GM18508 (cell line): ENCODE data around the gene CXorf49.
"Not testable (repeated sequence)": the region's sequence is repeated elsewhere in the genome, so short reads cannot be mapped to it uniquely, and the experiment has no call there.

Experiments used
- ATAC-seq: cut with Tn5 transposase; IDR thresholded peaks from one replicate; pipeline ENCODE4 v1.9.1; 2021; ENCODE audit warnings: moderate number of reproducible peaks; ENCODE audit not compliant: insufficient read depth, unreplicated experiment

CXorf49 gene

DNA sequence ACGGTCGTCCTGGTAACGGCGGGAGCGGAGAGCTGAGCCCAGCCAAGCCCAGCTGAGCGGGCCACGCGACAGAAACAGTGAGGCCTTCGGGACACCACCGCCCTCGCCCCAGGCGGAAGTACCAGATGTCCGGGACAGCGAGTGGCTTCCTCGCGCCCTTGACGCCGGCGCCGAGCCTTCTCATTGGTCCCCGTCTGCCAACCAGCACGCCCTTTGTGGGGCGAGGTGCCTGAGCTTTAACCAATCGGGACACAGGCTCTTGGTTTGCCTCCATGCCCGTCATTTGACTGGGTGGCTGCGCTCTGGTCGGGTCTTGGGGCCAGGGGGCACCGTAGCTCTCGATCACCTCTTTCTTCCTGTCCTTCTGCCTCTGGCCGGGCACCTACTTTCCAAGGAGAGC is at the start of gene CXorf49:
CXorf49 (minus strand) TSS at position 101 of the 400 bp plus-strand sequence. CDS start 134 bp downstream, outside the sequence.
- ATAC-seq, result not testable (repeated sequence)

- ATAC-seq, result not testable (repeated sequence)
Observed at GRCh38 chrX:71767134-71767533, 49.0 kb upstream of the CXorf49 start.

GRCh38 chrX:71765613-71766012 is 47.5 kb upstream of the CXorf49 start:
- not testable (repeated sequence) for ATAC-seq

GRCh38 chrX:71764832-71765231 is 46.7 kb upstream of the CXorf49 start:
- ATAC-seq, result not testable (repeated sequence)

- not testable (repeated sequence) for ATAC-seq
Observed at GRCh38 chrX:71763049-71763448, 45.0 kb upstream of the CXorf49 start, which contains the start of gene CXorf49B. TSS of gene CXorf49B (plus strand) at chrX:71763349. CDS start at chrX:71763424, 75 bp downstream.

GRCh38 chrX:71760688-71761281 is 42.7 kb upstream of the CXorf49 start:
- not testable (repeated sequence) for ATAC-seq

GRCh38 chrX:71720289-71720886 is 2.3 kb upstream of the CXorf49 start:
- not testable (repeated sequence) for ATAC-seq

- ATAC-seq, result not testable (repeated sequence)
Observed at GRCh38 chrX:71719195-71719594, 1.1 kb upstream of the CXorf49 start.

GRCh38 chrX:71716323-71716722 is 1.8 kb downstream of the CXorf49 start:
- ATAC-seq, result not testable (repeated sequence)

DNA sequence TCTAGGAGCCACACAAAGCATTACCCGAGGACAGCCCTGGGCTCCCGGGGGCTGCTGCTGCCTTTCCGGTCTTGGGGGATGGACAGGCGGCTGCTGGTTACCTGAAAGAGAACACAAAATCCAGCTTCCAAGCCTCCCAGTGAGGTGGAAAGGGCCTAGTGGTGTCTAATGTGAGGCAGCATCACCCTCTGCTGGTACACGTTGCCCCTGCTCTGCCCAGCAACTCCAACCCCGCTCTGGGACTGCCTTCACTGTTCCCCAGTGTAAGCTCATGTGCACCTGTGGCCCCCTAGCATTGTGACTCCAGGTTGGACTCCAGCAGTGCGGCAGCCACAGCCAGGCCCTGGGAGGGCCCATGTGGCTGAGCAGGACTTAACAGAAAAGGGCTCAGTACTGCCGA is 2.5 kb downstream of the CXorf49 start:
- not testable (repeated sequence) for ATAC-seq

DNA sequence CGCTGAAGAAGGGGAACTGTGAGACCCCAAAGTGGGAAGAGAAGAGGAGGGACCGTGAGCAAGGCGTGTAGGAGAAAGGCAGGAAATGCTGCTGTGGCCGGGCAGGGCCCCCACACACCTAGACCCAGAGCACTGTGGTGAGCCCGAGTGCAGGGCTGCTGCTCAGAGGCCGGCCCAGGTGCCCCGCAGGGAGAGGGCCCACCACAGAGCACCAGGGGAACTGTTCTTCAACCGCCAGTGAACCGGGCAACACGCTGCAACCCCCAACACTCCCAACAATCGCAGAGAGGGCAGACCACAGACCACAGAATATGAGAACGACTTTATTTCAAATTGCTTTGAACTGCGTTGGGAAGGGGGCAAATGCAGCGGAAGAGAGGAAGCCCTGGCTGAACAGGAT is 4.0 kb downstream of the CXorf49 start:
- ATAC-seq, result not testable (repeated sequence)

DNA sequence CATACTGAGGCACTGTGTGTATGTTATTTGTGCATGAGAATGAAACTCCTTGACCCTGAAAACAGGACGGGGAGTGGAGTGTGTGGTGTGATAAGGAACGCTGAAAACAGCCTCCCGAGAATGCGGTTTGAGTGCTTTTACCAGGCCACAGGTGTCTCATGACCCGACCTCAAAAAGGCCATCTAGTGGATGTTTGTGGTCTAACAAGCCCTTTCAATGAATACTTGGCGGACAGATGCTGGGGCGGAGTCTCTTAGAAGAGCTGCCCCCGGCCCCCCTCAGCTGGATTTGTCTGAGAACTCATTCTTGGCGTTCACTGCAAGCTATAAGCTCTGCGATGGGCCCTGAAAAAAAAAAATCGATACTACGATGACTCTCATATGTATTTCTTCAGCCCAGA is 15.2 kb downstream of the CXorf49 start:
- not testable (repeated sequence) for ATAC-seq

DNA sequence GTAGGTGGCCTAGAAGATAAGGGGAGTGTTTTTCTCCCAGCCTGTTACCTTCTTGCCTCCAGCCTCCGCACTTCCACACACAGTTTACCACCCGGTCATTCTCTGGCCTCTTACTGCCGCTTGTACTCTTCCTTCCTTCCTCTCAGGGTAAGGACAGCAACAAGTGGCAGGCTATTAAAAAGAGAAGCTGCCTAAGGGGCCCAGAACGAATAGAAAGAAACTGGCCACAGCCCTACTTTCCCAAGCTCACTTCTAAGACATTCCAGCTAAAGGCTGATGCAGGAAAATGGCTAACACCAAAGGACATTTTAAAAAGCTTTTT is 19.1 kb downstream of the CXorf49 start:
- not testable (repeated sequence) for ATAC-seq

DNA sequence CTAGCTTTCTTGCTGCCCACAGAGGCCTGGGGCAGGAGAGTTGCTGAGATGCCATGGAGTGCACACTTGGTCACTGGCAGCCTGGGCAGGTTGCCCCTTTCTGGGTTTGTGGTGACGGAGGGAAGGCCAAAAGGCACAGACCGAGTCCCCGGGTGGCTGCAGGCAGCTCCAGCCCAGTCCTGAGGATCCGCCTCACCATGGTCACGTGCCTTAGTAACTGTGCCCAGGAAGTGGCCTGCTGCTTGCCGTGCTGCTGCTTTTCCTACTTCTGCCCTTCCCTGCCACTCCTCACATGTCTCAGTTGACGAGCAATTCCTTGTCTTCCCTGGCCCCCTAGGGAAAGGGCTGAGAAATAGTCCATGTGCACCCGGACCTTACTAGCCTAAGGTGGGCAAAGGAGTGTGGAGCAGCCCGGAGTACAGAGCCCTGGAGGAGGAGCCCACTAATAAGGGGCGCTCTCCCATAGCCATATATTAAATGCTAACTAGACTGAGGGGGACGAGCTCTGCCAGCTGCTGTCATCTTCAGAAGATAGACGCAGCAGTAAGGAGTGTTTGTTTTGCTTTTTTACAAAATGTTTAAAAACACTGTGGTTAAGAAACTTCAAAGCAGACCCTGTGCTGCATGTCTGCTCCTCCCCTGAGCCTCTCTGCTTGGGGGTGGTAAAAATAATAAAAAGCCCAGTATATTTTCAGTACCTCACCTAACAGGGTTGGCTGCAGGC is 19.6 kb downstream of the CXorf49 start:
- ATAC-seq, result not testable (repeated sequence)

GRCh38 chrX:71697466-71698298 is 20.4 kb downstream of the CXorf49 start:
- not testable (repeated sequence) for ATAC-seq

DNA sequence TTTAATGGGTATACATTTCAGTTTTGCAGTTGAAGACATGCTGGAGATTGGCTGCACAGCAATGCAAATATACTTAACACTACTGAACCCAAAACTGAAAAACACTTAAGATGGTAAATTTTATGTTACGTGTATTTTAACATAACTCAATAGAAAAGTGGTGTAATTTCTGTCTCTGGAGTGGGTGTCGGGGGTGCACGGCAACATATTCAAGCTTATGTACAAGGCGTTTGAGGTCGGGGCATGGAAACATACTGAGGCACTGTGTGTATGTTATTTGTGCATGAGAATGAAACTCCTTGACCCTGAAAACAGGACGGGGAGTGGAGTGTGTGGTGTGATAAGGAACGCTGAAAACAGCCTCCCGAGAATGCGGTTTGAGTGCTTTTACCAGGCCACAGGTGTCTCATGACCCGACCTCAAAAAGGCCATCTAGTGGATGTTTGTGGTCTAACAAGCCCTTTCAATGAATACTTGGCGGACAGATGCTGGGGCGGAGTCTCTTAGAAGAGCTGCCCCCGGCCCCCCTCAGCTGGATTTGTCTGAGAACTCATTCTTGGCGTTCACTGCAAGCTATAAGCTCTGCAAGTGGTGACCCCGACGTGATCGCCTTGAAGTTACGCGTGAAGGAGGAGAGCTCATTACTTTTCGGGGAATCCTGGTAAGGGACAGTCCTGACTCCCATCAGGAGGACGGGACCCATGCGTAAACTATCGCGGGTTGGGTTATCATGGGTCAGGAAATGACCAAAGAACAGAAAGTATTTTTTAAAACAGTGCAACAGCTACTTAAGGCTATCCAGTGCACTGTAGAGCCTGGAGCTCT is 21.2 kb downstream of the CXorf49 start:
- ATAC-seq, result not testable (repeated sequence)

GRCh38 chrX:71679575-71680207 is 38.4 kb downstream of the CXorf49 start:
- ATAC-seq, result no peak

GRCh38 chrX:71677195-71677594 is 40.9 kb downstream of the CXorf49 start:
- ATAC-seq, result not testable (repeated sequence)
